ENCODE data around the gene RAB43. TPM values are rescaled to one million over a fixed set of nuclear protein-coding genes. Genes with fewer than 3 reads are reported as not detected.

Gene RAB43
- total RNA-seq, 1 donor from 2014 or later = 34.5 TPM

GRCh38 chr3:129081503-129081902 lies 40.1 kb downstream of the RAB43 start:
- FAIRE-seq = no peak
- no peaks in the 10 kb centered on the region for H3K4me1 Mint-ChIP-seq (ENCODE audit: low read depth, unreplicated experiment)
- H3K9me3 ChIP-seq (ENCODE audit: insufficient read depth, low read depth, low read length) = no peaks in the 10 kb centered on the region
- H3K4me3 ChIP-seq (ENCODE audit: insufficient read depth, low read depth, low read length) = no peak overlapping the region
- H2AFZ ChIP-seq (ENCODE audit: low read depth, low read length) = no peak overlapping the region
- no peaks in the 10 kb centered on the region for H4K20me1 ChIP-seq (ENCODE audit: insufficient read depth, low read length)
- H3K36me3 ChIP-seq (ENCODE audit: insufficient read depth, low read length) = no peaks in the 10 kb centered on the region
- no peaks in the 10 kb centered on the region for H3K4me1 ChIP-seq (ENCODE audit: insufficient read depth, low read length)
- peaks cover 12% of the 10 kb centered on the region for H3K27me3 Mint-ChIP-seq (ENCODE audit: low read depth, unreplicated experiment)
- no peak overlapping the region for H3K4me2 ChIP-seq (ENCODE audit: low read length)
- H3K36me3 Mint-ChIP-seq (ENCODE audit: low read depth, unreplicated experiment) = no peaks in the 10 kb centered on the region
- H3K9me3 Mint-ChIP-seq (ENCODE audit: unreplicated experiment) = no peaks in the 10 kb centered on the region
- H3K4me3 Mint-ChIP-seq (ENCODE audit: unreplicated experiment) = no peak overlapping the region
- H3K9ac ChIP-seq (ENCODE audit: low read length) = no peak overlapping the region
- no peak overlapping the region for H3K27ac Mint-ChIP-seq (ENCODE audit: unreplicated experiment)
- no peak overlapping the region for H3K27ac ChIP-seq (ENCODE audit: low read depth, low read length)
- no peak for DNase-seq (ENCODE audit: low read depth)
- H3K27me3 ChIP-seq (ENCODE audit: insufficient read depth, low read length) = no peaks in the 10 kb centered on the region
- H3K79me2 ChIP-seq (ENCODE audit: insufficient read depth, low read length) = no peaks in the 10 kb centered on the region
- TF ChIP-seq CTCF (IDR thresholded peaks at IDR 0.05; ENCODE audit: insufficient read depth, low read depth, low read length) (no peak), EZH2 (IDR thresholded peaks at IDR 0.05; ENCODE audit: insufficient read depth, low read length) (no peak)

GRCh38 chr3:129078510-129078909 lies 43.1 kb downstream of the RAB43 start:
- FAIRE-seq (no peak), DNase-seq (ENCODE audit: low read depth) (no peak)
- H3K27ac ChIP-seq (ENCODE audit: low read depth, low read length) = no peak overlapping the region
- Mint-ChIP-seq H3K36me3 (ENCODE audit: low read depth, unreplicated experiment) (no peaks in the 10 kb centered on the region), H3K4me3 (ENCODE audit: unreplicated experiment) (no peak overlapping the region), H3K4me1 (ENCODE audit: low read depth, unreplicated experiment) (no peaks in the 10 kb centered on the region), H3K9me3 (ENCODE audit: unreplicated experiment) (peaks cover 3% of the 10 kb centered on the region), H3K27ac (ENCODE audit: unreplicated experiment) (no peak overlapping the region), H3K27me3 (ENCODE audit: low read depth, unreplicated experiment) (peaks cover 12% of the 10 kb centered on the region)
- H3K36me3 ChIP-seq (ENCODE audit: insufficient read depth, low read length) = no peaks in the 10 kb centered on the region
- TF ChIP-seq CTCF (IDR thresholded peaks at IDR 0.05; ENCODE audit: insufficient read depth, low read depth, low read length) (no peak), EZH2 (IDR thresholded peaks at IDR 0.05; ENCODE audit: insufficient read depth, low read length) (no peak)
- no peaks in the 10 kb centered on the region for H3K9me3 ChIP-seq (ENCODE audit: insufficient read depth, low read depth, low read length)
- no peak overlapping the region for H2AFZ ChIP-seq (ENCODE audit: low read depth, low read length)
- H3K79me2 ChIP-seq (ENCODE audit: insufficient read depth, low read length) = no peaks in the 10 kb centered on the region
- H3K9ac ChIP-seq (ENCODE audit: low read length) = no peak overlapping the region
- H3K4me2 ChIP-seq (ENCODE audit: low read length) = no peak overlapping the region
- H3K4me3 ChIP-seq (ENCODE audit: insufficient read depth, low read depth, low read length) = no peak overlapping the region
- H4K20me1 ChIP-seq (ENCODE audit: insufficient read depth, low read length) = no peaks in the 10 kb centered on the region
- no peaks in the 10 kb centered on the region for H3K27me3 ChIP-seq (ENCODE audit: insufficient read depth, low read length)
- no peaks in the 10 kb centered on the region for H3K4me1 ChIP-seq (ENCODE audit: insufficient read depth, low read length)

GRCh38 chr3:129077222-129077621 lies 44.4 kb downstream of the RAB43 start:
- Histone ChIP-seq H3K9ac (ENCODE audit: low read length) (no peak overlapping the region), H3K27me3 (ENCODE audit: insufficient read depth, low read length) (no peaks in the 10 kb centered on the region), H3K27ac (ENCODE audit: low read depth, low read length) (no peak overlapping the region), H3K4me1 (ENCODE audit: insufficient read depth, low read length) (no peaks in the 10 kb centered on the region), H3K9me3 (ENCODE audit: insufficient read depth, low read depth, low read length) (no peaks in the 10 kb centered on the region), H3K4me3 (ENCODE audit: insufficient read depth, low read depth, low read length) (no peak overlapping the region), H3K36me3 (ENCODE audit: insufficient read depth, low read length) (no peaks in the 10 kb centered on the region), H4K20me1 (ENCODE audit: insufficient read depth, low read length) (no peaks in the 10 kb centered on the region), H2AFZ (ENCODE audit: low read depth, low read length) (no peak overlapping the region), H3K79me2 (ENCODE audit: insufficient read depth, low read length) (no peaks in the 10 kb centered on the region), H3K4me2 (ENCODE audit: low read length) (no peak overlapping the region)
- no peak overlapping the region for H3K4me3 Mint-ChIP-seq (ENCODE audit: unreplicated experiment)
- TF ChIP-seq EZH2 (IDR thresholded peaks at IDR 0.05; ENCODE audit: insufficient read depth, low read length) = no peak
- TF ChIP-seq CTCF (IDR thresholded peaks at IDR 0.05; ENCODE audit: insufficient read depth, low read depth, low read length) = no peak
- DNase-seq (ENCODE audit: low read depth) (no peak), FAIRE-seq (no peak)
- H3K4me1 Mint-ChIP-seq (ENCODE audit: low read depth, unreplicated experiment) = no peaks in the 10 kb centered on the region
- peaks cover 11% of the 10 kb centered on the region for H3K27me3 Mint-ChIP-seq (ENCODE audit: low read depth, unreplicated experiment)
- no peaks in the 10 kb centered on the region for H3K36me3 Mint-ChIP-seq (ENCODE audit: low read depth, unreplicated experiment)
- no peak overlapping the region for H3K27ac Mint-ChIP-seq (ENCODE audit: unreplicated experiment)
- peaks cover 3% of the 10 kb centered on the region for H3K9me3 Mint-ChIP-seq (ENCODE audit: unreplicated experiment)

All from astrocyte (in vitro differentiated cells and primary cell).